Esophagus squamous epithelium (tissue), 4 donors: ENCODE results near the gene BRMS1L.

ENCODE experiments used
- CTCF ChIP-seq, 6 experiments: fragments of 450-650 bp in 4 of 6; fragments of 200-600 bp in 2 of 6; sonication (generic) in 2 of 6; IDR thresholded peaks; one replicate each; pipeline ENCODE4 v1.5.1; 2016 to 2019; ENCODE audit warnings: antibody characterized with exemption in 6 of 6, mild to moderate bottlenecking in 4 of 6, moderate library complexity in 4 of 6
- POLR2A ChIP-seq, 4 donors: fragments of 450-650 bp; IDR thresholded peaks; one replicate each; pipeline ENCODE4 v1.6.1; 2017; ENCODE audit warnings: antibody characterized with exemption in 4 of 4, mild to moderate bottlenecking in 4 of 4, moderate library complexity in 3 of 4

- TF ChIP-seq CTCF (IDR thresholded peaks at IDR 0.05) (peak; percentile 33 to 66 (median 50)), POLR2A (IDR thresholded peaks at IDR 0.05) (no peak)
These were observed 11.7 kb upstream of the BRMS1L start for GRCh38 chr14:35814371-35815005.
